HG03045 (cell line): ENCODE measurements around the gene MYO9B.
"Not testable (repeated sequence)": the region's sequence is repeated elsewhere in the genome, so short reads cannot be mapped to it uniquely, and the experiment has no call there.

Experiments
- ATAC-seq: cut with Tn5 transposase; IDR thresholded peaks from one replicate; pipeline ENCODE4 v1.9.1; 2021; ENCODE audit warnings: mild to moderate bottlenecking, moderate library complexity; ENCODE audit not compliant: unreplicated experiment

MYO9B gene

GRCh38 chr19:17086834-17087233, 11.3 kb downstream of the MYO9B start:
- no peak for ATAC-seq

GRCh38 chr19:17088552-17088951, 13.0 kb downstream of the MYO9B start:
- no peak for ATAC-seq

GRCh38 chr19:17090583-17090982, 15.0 kb downstream of the MYO9B start:
- ATAC-seq = no peak

- no peak for ATAC-seq
These were observed 16.3 kb downstream of the MYO9B start for GRCh38 chr19:17091758-17092333.

- no peak for ATAC-seq
These were observed 17.1 kb downstream of the MYO9B start for GRCh38 chr19:17092696-17093095.

- not testable (repeated sequence) for ATAC-seq
These were observed 19.1 kb downstream of the MYO9B start for GRCh38 chr19:17094694-17095093.

- ATAC-seq = no peak
These were observed 19.8 kb downstream of the MYO9B start for GRCh38 chr19:17095141-17095919.

GRCh38 chr19:17097593-17098126, 22.1 kb downstream of the MYO9B start:
- no peak for ATAC-seq

- no peak for ATAC-seq
These were observed 22.7 kb downstream of the MYO9B start for GRCh38 chr19:17098326-17098725.

- no peak for ATAC-seq
These were observed 26.4 kb downstream of the MYO9B start for GRCh38 chr19:17101686-17102628.

- ATAC-seq = no peak
These were observed 27.6 kb downstream of the MYO9B start for GRCh38 chr19:17103177-17103576.

GRCh38 chr19:17104679-17105078, 29.1 kb downstream of the MYO9B start:
- ATAC-seq = no peak

- no peak for ATAC-seq
These were observed 30.0 kb downstream of the MYO9B start for GRCh38 chr19:17105556-17105955.

GRCh38 chr19:17106964-17107363, 31.4 kb downstream of the MYO9B start:
- ATAC-seq = not testable (repeated sequence)

- no peak for ATAC-seq
These were observed 32.2 kb downstream of the MYO9B start for GRCh38 chr19:17107546-17108452.

GRCh38 chr19:17108453-17108784, 32.8 kb downstream of the MYO9B start:
- ATAC-seq = no peak

- ATAC-seq = no peak
These were observed 33.7 kb downstream of the MYO9B start for GRCh38 chr19:17109300-17109699.

- ATAC-seq = peak; percentile 61
These were observed 34.5 kb downstream of the MYO9B start for GRCh38 chr19:17109962-17110598.

- ATAC-seq = no peak
These were observed 35.0 kb downstream of the MYO9B start for GRCh38 chr19:17110599-17110966.

- ATAC-seq = no peak
These were observed 36.2 kb downstream of the MYO9B start for GRCh38 chr19:17111766-17112165.
